WTC11 (cell line): ENCODE measurements around the gene FZD10. TPM values are rescaled to one million over a fixed set of nuclear protein-coding genes. Genes with fewer than 3 reads are reported as not detected.

Source experiments
- ATAC-seq: fragments of 200-7000 bp; cut with Tn5 transposase; 2 replicates; pipeline ENCODE4 v1.10.0; 2021; ENCODE audit warnings: mild to moderate bottlenecking, moderate library complexity
- CTCF ChIA-PET: fragments of 300-600 bp; sonication (Branson Sonifier 250); formaldehyde crosslinking; loops from one replicate; lab custom pipeline; 2021; ENCODE audit warnings: antibody characterized with exemption; lab: Charles Lee
- POLR2A ChIA-PET: fragments of 350-600 bp; sonication (Branson Sonifier 250); formaldehyde crosslinking; loops from one replicate; lab custom pipeline; 2021; ENCODE audit warnings: antibody characterized with exemption; lab: Charles Lee
- DNase-seq: peaks from one replicate; pipeline ENCODE4 v3.0.0; 2021; ENCODE audit warnings: low spot score
- H3K27ac Mint-ChIP-seq: 2 replicates; pipeline ENCODE4 v1.8.0; 2021; ENCODE audit warnings: mixed read lengths
- H3K27me3 Mint-ChIP-seq: 2 replicates; pipeline ENCODE4 v1.8.0; 2021; ENCODE audit warnings: low read depth, mild to moderate bottlenecking, moderate library complexity, mixed read lengths
- H3K36me3 Mint-ChIP-seq: 2 replicates; pipeline ENCODE4 v1.8.0; 2021; ENCODE audit warnings: mixed read lengths
- H3K4me1 Mint-ChIP-seq: 2 replicates; pipeline ENCODE4 v1.8.0; 2022; ENCODE audit warnings: mixed read lengths
- H3K4me3 Mint-ChIP-seq: 2 replicates; pipeline ENCODE4 v1.8.0; 2021; ENCODE audit warnings: mild to moderate bottlenecking, moderate library complexity, mixed read lengths
- H3K9me3 Mint-ChIP-seq: 2 replicates; pipeline ENCODE4 v1.8.0; 2021; ENCODE audit warnings: mixed read lengths
- ATF2 ChIP-seq: sonication (generic); formaldehyde crosslinking; IDR thresholded peaks from 2 replicates; pipeline ENCODE4 v1.8.1; 2022; ENCODE audit warnings: low read depth, missing genetic modification reagents, borderline replicate concordance
- FOXP1 ChIP-seq: sonication (generic); formaldehyde crosslinking; IDR thresholded peaks from 2 replicates; pipeline ENCODE4 v1.8.0; 2022; ENCODE audit warnings: missing genetic modification reagents, mild to moderate bottlenecking, moderate library complexity, borderline replicate concordance
- HMGA2 ChIP-seq: fragments of 250-450 bp; sonication (Bioruptor Pico); IDR thresholded peaks from 2 replicates; pipeline ENCODE4 v1.4.0; 2021; ENCODE audit warnings: mild to moderate bottlenecking, moderate library complexity
- JAZF1 ChIP-seq: fragments of 250-450 bp; sonication (Bioruptor Pico); IDR thresholded peaks from 2 replicates; pipeline ENCODE4 v1.9.0; 2021; ENCODE audit warnings: moderate library complexity, mild to moderate bottlenecking, inconsistent platforms
- KAT7 ChIP-seq: sonication (generic); formaldehyde crosslinking; IDR thresholded peaks from 2 replicates; pipeline ENCODE4 v1.8.1; 2023; ENCODE audit warnings: missing genetic modification reagents, mild to moderate bottlenecking, borderline replicate concordance
- NFATC4 ChIP-seq: fragments of 250-450 bp; sonication (Bioruptor Pico); IDR thresholded peaks from 2 replicates; pipeline ENCODE4 v1.9.0; 2021; ENCODE audit warnings: mild to moderate bottlenecking
- PRDM15 ChIP-seq: sonication (generic); formaldehyde crosslinking; IDR thresholded peaks from 2 replicates; pipeline ENCODE4 v1.8.0; 2022; ENCODE audit warnings: missing genetic modification reagents
- SMAD3 ChIP-seq: sonication (generic); formaldehyde crosslinking; IDR thresholded peaks from 2 replicates; pipeline ENCODE4 v1.8.0; 2022; ENCODE audit warnings: missing genetic modification reagents, mild to moderate bottlenecking, borderline replicate concordance
- SMAD4 ChIP-seq: sonication (generic); formaldehyde crosslinking; IDR thresholded peaks from 2 replicates; pipeline ENCODE4 v1.8.0; 2022; ENCODE audit warnings: mild to moderate bottlenecking, missing genetic modification reagents
- SOX15 ChIP-seq: fragments of 250-450 bp; sonication (Bioruptor Pico); IDR thresholded peaks from 2 replicates; pipeline ENCODE4 v1.9.0; 2021; ENCODE audit warnings: mild to moderate bottlenecking
- ZBTB21 ChIP-seq: sonication (generic); formaldehyde crosslinking; IDR thresholded peaks from 2 replicates; pipeline ENCODE4 v1.8.1; 2023; ENCODE audit warnings: mild to moderate bottlenecking, missing genetic modification reagents, borderline replicate concordance
- ZNF121 ChIP-seq: sonication (generic); formaldehyde crosslinking; IDR thresholded peaks from 2 replicates; pipeline ENCODE4 v1.8.0; 2023; ENCODE audit warnings: missing genetic modification reagents
- ZNF138 ChIP-seq: sonication (generic); formaldehyde crosslinking; conservative IDR thresholded peaks from 2 replicates; pipeline ENCODE4 v1.8.1; 2022; ENCODE audit warnings: mild to moderate bottlenecking, moderate library complexity, missing genetic modification reagents
- ZNF396 ChIP-seq: fragments of 250-450 bp; sonication (Bioruptor Pico); IDR thresholded peaks from 2 replicates; pipeline ENCODE4 v1.8.0; 2021; ENCODE audit warnings: mild to moderate bottlenecking, moderate library complexity, borderline replicate concordance
- total RNA-seq: library from RNA; stranded (reverse); gene quantifications from 3 replicates; pipeline ENCODE4 v1.2.3, GENCODE V29; 2021
- TF ChIP-seq, protein P1 (sequence below): sonication (generic); formaldehyde crosslinking; conservative IDR thresholded peaks from 2 replicates; pipeline ENCODE4 v1.8.1; 2022; ENCODE audit warnings: mild to moderate bottlenecking, missing genetic modification reagents
- TF ChIP-seq, protein P2 (sequence below): fragments of 250-450 bp; sonication (Bioruptor Pico); IDR thresholded peaks from 2 replicates; pipeline ENCODE4 v1.8.0; 2021; ENCODE audit warnings: mild to moderate bottlenecking

FZD10 gene
- total RNA-seq, 1 experiment from 2014 or later: 1.1 TPM

DNA sequence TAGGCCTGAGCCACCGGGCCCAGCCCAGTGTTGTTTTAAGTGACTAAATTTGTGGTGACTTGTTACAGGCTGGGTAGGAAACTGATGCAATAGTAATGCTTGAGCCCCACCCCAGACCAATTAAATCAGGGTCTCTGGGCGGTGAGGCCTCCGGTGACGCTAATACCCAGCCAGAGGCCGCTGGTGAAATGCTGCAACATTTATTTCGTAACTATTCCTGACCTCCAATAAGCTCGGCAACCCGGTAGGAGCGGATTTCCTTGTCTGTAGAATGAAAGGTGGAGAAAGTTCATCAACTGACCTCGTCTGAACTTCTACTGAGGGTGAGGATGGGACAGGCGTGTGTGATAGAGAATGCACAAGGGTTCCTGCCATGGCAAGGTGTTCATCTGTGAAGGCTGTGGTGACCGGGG lies 42.3 kb downstream of the FZD10 start:
- POLR2A ChIA-PET: interaction anchor here (0.6 kb wide), 1 partner anchor 1490 kb away, joined by 4 read pairs; no protein-coding TSS in a partner anchor
- Mint-ChIP-seq H3K27ac (no peak overlapping the region), H3K9me3 (peaks cover 72% of the 10 kb centered on the region), H3K27me3 (peaks cover 18% of the 10 kb centered on the region), H3K4me1 (no peaks in the 10 kb centered on the region)
- TF ChIP-seq, protein P1, sequence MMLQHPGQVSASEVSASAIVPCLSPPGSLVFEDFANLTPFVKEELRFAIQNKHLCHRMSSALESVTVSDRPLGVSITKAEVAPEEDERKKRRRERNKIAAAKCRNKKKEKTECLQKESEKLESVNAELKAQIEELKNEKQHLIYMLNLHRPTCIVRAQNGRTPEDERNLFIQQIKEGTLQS (CRISPR knock-in tag): no peak
- TF ChIP-seq ZNF396 (CRISPR knock-in tag) (no peak), SOX15 (CRISPR knock-in tag) (no peak)
- TF ChIP-seq, all 79 proteins: peak for 0
- H3K36me3 Mint-ChIP-seq: peaks cover 61% of the 10 kb centered on the region
- no peak overlapping the region for H3K4me3 Mint-ChIP-seq
- ATAC-seq (no peak), DNase-seq (no peak)
- CTCF ChIA-PET: interaction anchor here (0.6 to 1.3 kb wide), 4 partner anchors 12 to 162 kb away, joined by 3 to 4 read pairs (median 4); no protein-coding TSS in a partner anchor

GRCh38 chr12:130205495-130205894 lies 43.2 kb downstream of the FZD10 start:
- Mint-ChIP-seq H3K4me1 (no peaks in the 10 kb centered on the region), H3K27ac (no peak overlapping the region), H3K27me3 (peaks cover 17% of the 10 kb centered on the region), H3K4me3 (no peak overlapping the region), H3K36me3 (peaks cover 59% of the 10 kb centered on the region), H3K9me3 (peaks cover 69% of the 10 kb centered on the region)
- ATAC-seq: no peak
- POLR2A ChIA-PET: no interaction called here
- CTCF ChIA-PET: interaction anchor here (1.3 kb wide), 1 partner anchor 163 kb away, joined by 4 read pairs; no protein-coding TSS in a partner anchor
- TF ChIP-seq NFATC4 (no peak), ZNF138 (CRISPR knock-in tag) (no peak), PRDM15 (CRISPR knock-in tag) (no peak)
- TF ChIP-seq, protein P1 (CRISPR knock-in tag): no peak
- no peak for DNase-seq

DNA sequence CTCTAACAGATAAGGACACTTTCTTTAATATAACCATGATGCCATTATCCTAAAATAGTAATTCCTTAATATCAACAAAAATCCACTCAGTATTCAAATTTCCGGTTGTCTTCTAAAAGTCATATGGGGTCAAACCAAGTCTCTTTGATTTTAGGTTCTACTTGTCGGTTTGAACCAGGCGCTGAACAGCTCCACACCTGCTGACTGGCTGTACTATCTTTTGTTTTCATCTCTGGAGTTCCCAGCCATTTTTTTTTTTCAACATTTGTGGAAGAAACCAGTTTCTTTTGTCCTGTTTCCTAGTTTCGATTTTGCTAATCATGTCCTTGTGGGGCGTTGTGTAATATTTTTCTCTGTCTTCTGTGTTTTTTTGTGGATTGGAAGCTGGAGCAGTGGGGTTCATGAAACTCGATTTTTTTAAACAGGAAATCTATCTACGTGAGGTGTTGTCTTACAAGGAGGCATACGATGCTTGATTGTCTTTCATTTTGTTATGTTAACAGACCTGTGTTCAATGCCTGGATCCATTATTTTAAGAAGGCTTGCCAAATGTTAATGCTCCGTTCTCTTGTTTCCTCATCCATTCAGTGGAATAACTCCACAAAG lies 50.2 kb downstream of the FZD10 start:
- ChIA-PET POLR2A (no interaction called here), CTCF (interaction anchor here (1.7 kb wide), 1 partner anchor 10 kb away, joined by 4 read pairs; no protein-coding TSS in a partner anchor)
- DNase-seq: no peak
- Mint-ChIP-seq H3K36me3 (peaks cover 50% of the 10 kb centered on the region), H3K4me3 (no peak overlapping the region), H3K27me3 (peaks cover 44% of the 10 kb centered on the region), H3K4me1 (peaks cover 7% of the 10 kb centered on the region; the same call in 1 of the 2 replicates), H3K27ac (no peak overlapping the region), H3K9me3 (peaks cover 71% of the 10 kb centered on the region)
- ATAC-seq: no peak
- TF ChIP-seq SMAD4 (no peak), JAZF1 (CRISPR knock-in tag) (no peak), FOXP1 (CRISPR knock-in tag) (no peak), ZNF396 (CRISPR knock-in tag) (no peak), ZNF121 (CRISPR knock-in tag) (no peak), ATF2 (CRISPR knock-in tag) (no peak), HMGA2 (CRISPR knock-in tag) (no peak), ZBTB21 (CRISPR knock-in tag) (no peak), KAT7 (CRISPR knock-in tag) (no peak), SMAD3 (CRISPR knock-in tag) (no peak)
- TF ChIP-seq, protein P2, sequence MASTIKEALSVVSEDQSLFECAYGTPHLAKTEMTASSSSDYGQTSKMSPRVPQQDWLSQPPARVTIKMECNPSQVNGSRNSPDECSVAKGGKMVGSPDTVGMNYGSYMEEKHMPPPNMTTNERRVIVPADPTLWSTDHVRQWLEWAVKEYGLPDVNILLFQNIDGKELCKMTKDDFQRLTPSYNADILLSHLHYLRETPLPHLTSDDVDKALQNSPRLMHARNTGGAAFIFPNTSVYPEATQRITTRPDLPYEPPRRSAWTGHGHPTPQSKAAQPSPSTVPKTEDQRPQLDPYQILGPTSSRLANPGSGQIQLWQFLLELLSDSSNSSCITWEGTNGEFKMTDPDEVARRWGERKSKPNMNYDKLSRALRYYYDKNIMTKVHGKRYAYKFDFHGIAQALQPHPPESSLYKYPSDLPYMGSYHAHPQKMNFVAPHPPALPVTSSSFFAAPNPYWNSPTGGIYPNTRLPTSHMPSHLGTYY (CRISPR knock-in tag): no peak
